K562 (cell line): ENCODE results near the gene ATXN1. TPM values are rescaled to one million over a fixed set of nuclear protein-coding genes. Genes with fewer than 3 reads are reported as not detected.

ENCODE experiments used
- CBX3 ChIP-seq, 2 experiments: IDR thresholded peaks; 1 replicate in 1 of 2; 2 replicates in 1 of 2; pipeline ENCODE4 v1.6.1; 2012; ENCODE audit warnings: inconsistent platforms in 2 of 2, low read length in 2 of 2, borderline replicate concordance in 1 of 2, control low read depth in 1 of 2
- CTCFL ChIP-seq: IDR thresholded peaks from 2 replicates; pipeline ENCODE4 v1.6.1; 2011; ENCODE audit warnings: borderline replicate concordance, low read depth, mild to moderate bottlenecking, moderate library complexity, low read length; ENCODE audit not compliant: insufficient read depth, poor library complexity, severe bottlenecking
- CUX1 ChIP-seq: fragments of 200-800 bp; sonication (Bioruptor generic); IDR thresholded peaks from 2 replicates; pipeline ENCODE4 v1.6.1; 2016; ENCODE audit warnings: missing genetic modification characterization, missing compliant biosample characterization
- FOSL1 ChIP-seq: fragments of 200-800 bp; sonication (Bioruptor generic); conservative IDR thresholded peaks from 2 replicates; pipeline ENCODE4 v1.6.1; 2016; ENCODE audit warnings: missing genetic modification characterization, missing compliant biosample characterization
- HMG20B ChIP-seq: fragments of 250-450 bp; sonication (Bioruptor Pico); IDR thresholded peaks from 2 replicates; pipeline ENCODE4 v1.5.0; 2021; ENCODE audit warnings: mild to moderate bottlenecking
- ILK ChIP-seq: fragments of 450-650 bp; IDR thresholded peaks from 2 replicates; pipeline ENCODE4 v1.6.1; 2016; ENCODE audit warnings: missing genetic modification characterization, low read depth, mild to moderate bottlenecking, missing compliant biosample characterization, moderate library complexity, borderline replicate concordance
- MCM2 ChIP-seq: fragments of 450-650 bp; IDR thresholded peaks from 2 replicates; pipeline ENCODE4 v1.6.1; 2017; ENCODE audit warnings: low read depth, mild to moderate bottlenecking
- RB1 ChIP-seq: fragments of 450-650 bp; IDR thresholded peaks from 2 replicates; pipeline ENCODE4 v1.6.1; 2017; ENCODE audit warnings: low read depth, mild to moderate bottlenecking
- RERE ChIP-seq: sonication (generic); formaldehyde crosslinking; IDR thresholded peaks from 2 replicates; pipeline ENCODE4 v1.8.0; 2023; ENCODE audit warnings: missing genetic modification reagents, mild to moderate bottlenecking, borderline replicate concordance
- SMARCC2 ChIP-seq: fragments of 450-650 bp; IDR thresholded peaks from 2 replicates; pipeline ENCODE4 v1.6.1; 2017; ENCODE audit warnings: antibody characterized with exemption, moderate library complexity, mild to moderate bottlenecking, low read depth
- SOX6 ChIP-seq: fragments of 450-650 bp; IDR thresholded peaks from 2 replicates; pipeline ENCODE4 v1.6.1; 2014; ENCODE audit warnings: mild to moderate bottlenecking
- ZC3H11A ChIP-seq: IDR thresholded peaks from 2 replicates; pipeline ENCODE4 v1.6.1; 2012; ENCODE audit warnings: low read depth, low read length, improper control_type of control experiment
- ZNF384 ChIP-seq: IDR thresholded peaks from 2 replicates; pipeline ENCODE4 v1.6.1; 2012; ENCODE audit warnings: low read depth, low read length, improper control_type of control experiment
- ZNF561 ChIP-seq: fragments of 450-650 bp; formaldehyde crosslinking; conservative IDR thresholded peaks from 2 replicates; pipeline ENCODE4 v1.4.0; 2020; ENCODE audit warnings: mild to moderate bottlenecking, moderate library complexity
- polyA plus RNA-seq, 8 experiments: library from polyadenylated mRNA; depleted of rRNA in 4 of 8; stranded (reverse) in 5 of 8; unstranded in 3 of 8; fragments of >200 nt; fragmentation: Nextera tagmentation in 2 of 8; fragmentation: Illumina TruSeq in 1 of 8; extraction: Ambion mirVana in 2 of 8; extraction: Trizol in 1 of 8; gene quantifications; 2 replicates each; pipeline versions ENCODE4 v1.2.1 to v1.2.3, GENCODE V29; 2011 to 2014; ENCODE audit warnings: inconsistent platforms in 1 of 8, missing spikeins in 1 of 8
- total RNA-seq, 7 experiments: library from RNA; depleted of rRNA in 6 of 7; stranded (reverse); fragments of >200 nt in 6 of 7; fragmentation: Illumina TruSeq in 2 of 7; extraction: Trizol in 2 of 7; gene quantifications; 2 replicates each; pipeline versions ENCODE4 v1.2.1 to v1.2.3, GENCODE V29; 2011 to 2021; ENCODE audit warnings: low replicate concordance in 1 of 7

ATXN1 gene
- total and polyA plus RNA-seq, 9 of the 15 experiments (the other 6 are each of a cell fraction or from before 2014, with no cell fraction given), result under 0.01 to 1.2 (median 0.58) TPM

GRCh38 chr6:16257999-16258708 is 503.1 kb downstream of the ATXN1 start (continued):
- TF ChIP-seq CTCFL (no peak), FOSL1 (tag) (peak; percentile 72), ZNF561 (CRISPR knock-in tag) (no peak), CBX3 (IDR thresholded peaks at IDR 0.05; ENCODE audit: borderline replicate concordance in 1 of 2, low read length in 2 of 2) (no peak), RB1 (no peak), HMG20B (CRISPR knock-in tag) (no peak), ZNF384 (no peak), MCM2 (no peak), SOX6 (no peak), RERE (CRISPR knock-in tag) (no peak), CUX1 (no peak), ILK (tag) (no peak), SMARCC2 (no peak), ZC3H11A (no peak)
